ENCODE measurements around the gene GON4L. TPM values are rescaled to one million over a fixed set of nuclear protein-coding genes. Genes with fewer than 3 reads are reported as not detected.

The GON4L gene
- polyA plus RNA-seq, 1 of the 3 experiments (the other 2 are of a cell fraction) = 16.5 TPM

DNA sequence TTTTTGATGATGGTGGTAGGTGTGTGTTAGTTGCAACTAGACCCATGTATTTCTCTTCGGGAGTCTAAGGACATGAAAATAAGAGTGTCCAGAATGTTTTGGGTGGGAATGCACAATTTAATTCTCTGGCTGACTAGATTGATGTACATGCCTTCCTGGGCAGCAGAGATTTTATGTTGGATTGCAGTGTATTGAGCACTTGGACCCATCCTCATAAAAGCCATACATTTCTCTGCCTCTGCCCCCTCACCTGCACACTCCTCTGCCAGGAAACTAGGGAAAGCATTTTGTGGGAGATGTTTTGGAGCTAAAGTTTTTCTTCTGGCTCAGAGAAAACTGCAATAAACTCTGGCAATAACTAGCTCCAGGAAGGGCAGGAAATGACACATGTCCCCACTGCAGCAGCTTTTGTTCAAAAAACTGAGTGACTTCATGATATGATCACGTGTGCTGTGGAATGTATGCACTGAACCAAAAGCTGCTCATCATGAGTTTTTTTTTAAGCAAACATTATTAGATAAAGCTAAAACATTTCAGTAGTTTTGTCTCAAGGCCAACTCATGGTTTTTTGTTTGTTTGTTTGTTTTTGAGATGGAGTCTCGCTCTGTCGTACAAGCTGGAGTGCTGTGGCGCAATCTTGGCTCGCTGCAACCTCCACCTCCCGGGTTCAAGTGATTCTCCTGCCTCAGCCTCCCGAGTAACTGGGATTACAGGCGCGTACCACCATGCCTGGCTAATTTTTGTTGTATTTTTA is 36.6 kb upstream of the GON4L start (continued):
- TF ChIP-seq EP300 (IDR thresholded peaks at IDR 0.05; ENCODE audit: borderline replicate concordance in 1 of 2, low read depth in 1 of 2, low read length in 1 of 2) (no peak), FOXJ3 (CRISPR knock-in tag; IDR thresholded peaks at IDR 0.05) (no peak), FOSL2 (IDR thresholded peaks at IDR 0.05; ENCODE audit: borderline replicate concordance, low read depth) (peak; percentile 47; the same call in 1 of the 2 replicates), EZH2phosphoT487 (IDR thresholded peaks at IDR 0.05; ENCODE audit: borderline replicate concordance, low read depth) (no peak), RFX5 (IDR thresholded peaks at IDR 0.05; ENCODE audit: low read length) (no peak), TAF1 (IDR thresholded peaks at IDR 0.05; ENCODE audit: borderline replicate concordance, low read depth, low read length) (no peak; the same call in 1 of the 2 replicates)
- TF ChIP-seq, protein P1, sequence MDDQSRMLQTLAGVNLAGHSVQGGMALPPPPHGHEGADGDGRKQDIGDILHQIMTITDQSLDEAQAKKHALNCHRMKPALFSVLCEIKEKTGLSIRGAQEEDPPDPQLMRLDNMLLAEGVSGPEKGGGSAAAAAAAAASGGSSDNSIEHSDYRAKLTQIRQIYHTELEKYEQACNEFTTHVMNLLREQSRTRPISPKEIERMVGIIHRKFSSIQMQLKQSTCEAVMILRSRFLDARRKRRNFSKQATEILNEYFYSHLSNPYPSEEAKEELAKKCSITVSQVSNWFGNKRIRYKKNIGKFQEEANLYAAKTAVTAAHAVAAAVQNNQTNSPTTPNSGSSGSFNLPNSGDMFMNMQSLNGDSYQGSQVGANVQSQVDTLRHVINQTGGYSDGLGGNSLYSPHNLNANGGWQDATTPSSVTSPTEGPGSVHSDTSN (IDR thresholded peaks at IDR 0.05) = peak; percentile 48; the same call in 1 of the 2 replicates
- TF ChIP-seq, protein P2, sequence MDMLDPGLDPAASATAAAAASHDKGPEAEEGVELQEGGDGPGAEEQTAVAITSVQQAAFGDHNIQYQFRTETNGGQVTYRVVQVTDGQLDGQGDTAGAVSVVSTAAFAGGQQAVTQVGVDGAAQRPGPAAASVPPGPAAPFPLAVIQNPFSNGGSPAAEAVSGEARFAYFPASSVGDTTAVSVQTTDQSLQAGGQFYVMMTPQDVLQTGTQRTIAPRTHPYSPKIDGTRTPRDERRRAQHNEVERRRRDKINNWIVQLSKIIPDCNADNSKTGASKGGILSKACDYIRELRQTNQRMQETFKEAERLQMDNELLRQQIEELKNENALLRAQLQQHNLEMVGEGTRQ (IDR thresholded peaks at IDR 0.05; ENCODE audit: borderline replicate concordance, low read depth, low read length) = no peak

GRCh38 chr1:155892796-155893195 is 35.8 kb upstream of the GON4L start:
- Histone ChIP-seq H3K27ac (ENCODE audit: low read depth in 2 of 2, low read length in 1 of 2) (peak overlapping the region; percentile 79 to 94), H3K4me3 (ENCODE audit: low read depth in 2 of 2, low read length in 1 of 2) (peak overlapping the region in 1 of 2 experiments; percentile 23; a peak in 1 of 4 replicates), H3K9me2 (no peaks in the 10 kb centered on the region), H3K36me3 (replicated peaks in 1 of 2; ENCODE audit: control insufficient read depth in 1 of 2, insufficient read depth in 2 of 2, low read length in 1 of 2) (peaks cover 0 to 18% of the 10 kb centered on the region in 2 experiments), H3K9me3 (no peaks in the 10 kb centered on the region), H4K20me1 (ENCODE audit: insufficient read depth) (no peaks in the 10 kb centered on the region), H3K4me2 (peak overlapping the region; percentile 66), H3F3A (replicated peaks; ENCODE audit: insufficient read depth) (peaks cover 57% of the 10 kb centered on the region), H3K79me2 (ENCODE audit: insufficient read depth) (peaks cover 7% of the 10 kb centered on the region; the same call in 1 of the 2 replicates), H2AFZ (ENCODE audit: low read depth) (no peak overlapping the region), H3K9ac (peak overlapping the region; percentile 72), H3K27me3 (ENCODE audit: insufficient read depth) (no peaks in the 10 kb centered on the region), H3K4me1 (ENCODE audit: control insufficient read depth in 1 of 2, insufficient read depth in 2 of 2, low read depth in 1 of 2, low read length in 1 of 2) (peaks cover 2 to 49% of the 10 kb centered on the region in 2 experiments)
- TF ChIP-seq RXRA (IDR thresholded peaks at IDR 0.05; ENCODE audit: borderline replicate concordance, low read depth) (0 out of 2 replicates have a peak, but pooled peaks have one; percentile 6), FOSL2 (IDR thresholded peaks at IDR 0.05; ENCODE audit: borderline replicate concordance, low read depth) (peak; percentile 60; the same call in 1 of the 2 replicates), TCF12 (IDR thresholded peaks at IDR 0.05) (peak; percentile 64), YY1 (IDR thresholded peaks at IDR 0.05; ENCODE audit: low read depth) (no peak), MAX (IDR thresholded peaks at IDR 0.05; ENCODE audit: low read depth) (peak; percentile 44; the same call in 1 of the 2 replicates), ELF1 (IDR thresholded peaks at IDR 0.05) (no peak), JUND (IDR thresholded peaks at IDR 0.05) (peak; percentile 86)
- TF ChIP-seq, protein P1 (IDR thresholded peaks at IDR 0.05) = peak; percentile 74
- TF ChIP-seq, protein P2 (IDR thresholded peaks at IDR 0.05; ENCODE audit: borderline replicate concordance, low read depth, low read length) = no peak
- DNase-seq = no peak
- CTCF ChIA-PET = interaction anchor here (1.6 kb wide), 1 partner anchor 13 kb away, joined by 3 read pairs; no protein-coding TSS in a partner anchor
- POLR2A ChIA-PET = no interaction called here
- 15% methylated on average over 3 of the region's 3 CpGs for WGBS (ENCODE audit: low lambda C conversion rate)
